Amygdala (tissue), 56 donors: ENCODE data around the gene SRP14.
"Not testable (repeated sequence)": the region's sequence is repeated elsewhere in the genome, so short reads cannot be mapped to it uniquely, and the experiment has no call there.

Source experiments
- DNase-seq, 56 donors: peaks; one replicate each; lab custom pipeline; 2025; lab: John Stamatoyannopoulos, UW

Gene SRP14

DNA sequence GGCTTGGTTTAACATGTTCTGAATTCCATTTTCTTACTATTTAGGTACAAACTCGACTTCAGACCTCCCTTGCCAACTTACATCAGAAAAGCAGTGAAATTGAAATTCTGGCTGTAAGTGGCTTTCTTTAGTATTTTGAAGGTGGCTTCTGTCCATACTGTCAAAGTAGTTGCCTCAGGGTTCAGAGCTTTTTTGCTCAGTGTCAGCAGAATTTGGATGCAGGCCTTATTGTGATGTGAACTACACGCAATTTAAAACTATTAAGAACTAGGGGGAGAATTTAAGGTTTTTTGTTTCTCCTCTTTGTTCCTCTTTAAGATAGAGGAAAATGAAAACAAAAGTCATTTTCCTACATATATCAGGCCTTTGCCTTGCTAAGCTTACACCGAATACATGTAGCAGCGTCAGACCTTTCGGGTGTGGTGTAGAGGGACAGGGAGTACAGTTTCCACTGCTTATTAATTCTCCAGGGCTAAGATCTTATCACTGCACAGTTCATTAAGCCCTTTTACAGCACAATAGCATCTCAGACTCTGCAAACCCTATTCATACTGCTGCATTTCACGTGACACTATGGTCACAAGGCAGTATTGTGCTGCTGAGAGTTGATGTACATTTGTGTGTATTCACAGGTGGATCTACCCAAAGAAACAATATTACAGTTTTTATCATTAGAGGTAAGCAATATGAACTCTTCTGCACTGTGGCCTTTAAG lies 6.7 kb downstream of the SRP14 start:
- DNase-seq: peak in 13 of 56 donors; percentile 6 to 63 (median 32)

- no peak for DNase-seq
These were observed 7.7 kb downstream of the SRP14 start for GRCh38 chr15:40031300-40031699.

DNA sequence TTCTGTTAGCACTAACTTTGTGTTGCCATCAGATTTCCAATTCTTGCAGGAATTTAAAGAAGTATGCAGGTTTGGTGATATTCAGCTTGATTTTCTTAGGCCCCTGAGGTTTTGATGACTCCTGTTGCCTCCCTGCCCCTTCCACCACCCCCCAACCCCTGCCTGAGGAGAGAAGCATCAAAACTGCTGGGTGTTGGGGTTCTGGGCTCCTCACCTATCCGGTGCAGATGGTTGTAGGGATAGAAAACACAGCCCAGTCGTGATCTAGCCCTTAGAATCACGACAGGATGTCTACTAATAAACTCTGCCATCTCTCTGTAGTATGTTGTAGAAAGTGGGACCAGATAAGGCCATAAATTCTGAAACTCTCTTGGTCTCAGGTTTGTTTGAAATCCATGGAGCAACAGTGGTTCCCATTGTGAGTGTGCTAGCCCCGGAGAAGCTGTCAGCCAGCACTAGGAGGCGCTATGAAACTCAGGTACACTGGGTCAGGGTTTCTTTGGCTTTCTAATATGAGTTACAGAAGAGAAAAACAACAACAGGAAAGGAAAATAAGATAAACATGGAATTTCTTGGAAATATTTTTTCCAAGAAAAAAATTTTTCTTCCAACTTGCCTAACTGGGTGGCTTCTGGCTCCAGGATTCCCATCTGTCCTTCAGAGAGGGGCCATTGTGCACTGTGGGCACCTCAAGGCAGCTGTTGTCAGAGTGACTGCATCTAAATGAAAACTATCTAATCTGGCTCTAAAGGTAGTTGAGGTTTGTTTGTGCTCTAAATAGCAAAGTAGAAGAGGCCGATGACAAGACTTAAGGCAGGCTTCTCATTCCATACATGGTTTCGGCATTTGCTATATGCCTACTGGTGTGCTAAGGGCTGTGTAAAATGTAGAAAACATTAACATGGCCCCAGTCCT lies 8.7 kb downstream of the SRP14 start:
- no peak for DNase-seq

GRCh38 chr15:40028853-40029252 lies 10.1 kb downstream of the SRP14 start:
- peak in 2 of 56 donors; percentile 11 to 16 for DNase-seq

DNA sequence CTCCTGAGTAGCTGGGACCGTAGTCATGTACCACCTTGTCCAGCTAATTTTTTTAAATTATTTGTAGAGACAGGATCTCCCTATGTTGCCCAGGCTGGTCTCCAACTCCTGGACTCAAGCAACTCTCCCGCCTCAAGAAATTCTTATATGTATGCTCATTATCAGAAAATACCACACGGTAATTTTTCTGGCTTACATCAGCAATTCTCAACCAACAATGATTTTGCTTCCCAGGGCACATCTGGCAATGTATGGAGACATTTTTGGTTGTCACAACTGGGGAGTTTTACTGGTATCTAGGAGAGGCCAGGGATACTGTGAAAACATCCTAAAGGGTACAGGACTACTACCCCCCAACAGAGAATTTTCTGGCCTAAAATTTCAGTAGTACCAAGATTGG lies 10.8 kb downstream of the SRP14 start:
- no peak for DNase-seq

GRCh38 chr15:40016224-40016865 lies 22.6 kb downstream of the SRP14 start:
- DNase-seq: no peak

GRCh38 chr15:40014390-40014789 lies 24.6 kb downstream of the SRP14 start:
- DNase-seq: no peak

- DNase-seq: not testable (repeated sequence)
These were observed 25.6 kb downstream of the SRP14 start for GRCh38 chr15:40013372-40013771.

DNA sequence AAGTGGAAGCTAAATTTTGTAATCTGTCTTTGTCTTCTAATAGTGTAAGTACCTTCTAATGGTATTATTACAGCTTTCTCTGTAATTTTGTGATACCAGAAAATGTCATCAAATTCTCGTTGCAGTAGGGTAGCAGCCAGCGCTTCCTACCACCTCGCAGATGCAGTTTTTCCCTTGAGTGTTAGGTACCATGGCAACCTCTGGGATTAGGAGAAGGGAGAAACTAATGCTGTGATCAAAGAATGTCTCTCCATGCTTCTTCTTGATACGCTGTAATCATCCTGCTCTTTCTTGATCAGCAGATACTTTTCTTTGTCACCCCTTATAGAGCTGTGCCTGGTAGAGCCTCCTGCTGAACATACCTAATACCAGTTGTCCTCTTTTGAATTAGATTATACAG lies 27.7 kb downstream of the SRP14 start:
- DNase-seq: peak in 2 of 56 donors; percentile 13 to 23

GRCh38 chr15:40010686-40011085 lies 28.3 kb downstream of the SRP14 start:
- DNase-seq: peak in 28 of 56 donors; percentile 2 to 68 (median 19)

- DNase-seq: no peak
These were observed 30.8 kb downstream of the SRP14 start for GRCh38 chr15:40008061-40008765.

DNA sequence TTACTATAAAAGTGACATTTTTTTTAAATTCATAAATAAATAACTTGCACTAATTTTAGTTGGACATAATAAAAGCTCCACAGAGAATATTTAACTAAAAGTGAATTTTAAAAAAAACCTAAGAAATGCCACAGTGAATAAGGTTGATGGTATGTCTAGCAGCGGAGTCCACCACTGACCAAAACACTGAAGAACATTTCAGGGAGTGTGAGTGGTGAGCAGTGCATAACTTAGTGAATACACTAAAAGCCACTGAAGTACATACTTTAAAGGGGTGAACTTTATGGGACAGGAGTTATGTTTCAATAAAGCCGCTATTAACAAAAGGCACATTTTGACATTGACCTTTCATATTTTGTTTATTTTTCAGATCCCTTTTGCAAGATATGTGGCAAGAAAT lies 32.3 kb downstream of the SRP14 start:
- DNase-seq: no peak

GRCh38 chr15:40006003-40006402 lies 33.0 kb downstream of the SRP14 start:
- no peak for DNase-seq

GRCh38 chr15:40003116-40003916 lies 35.7 kb downstream of the SRP14 start:
- DNase-seq: no peak

- no peak for DNase-seq
These were observed 36.7 kb downstream of the SRP14 start for GRCh38 chr15:40002295-40002694.

- DNase-seq: no peak
These were observed 39.3 kb downstream of the SRP14 start for GRCh38 chr15:39999538-40000200.

GRCh38 chr15:39998511-39999077 lies 40.4 kb downstream of the SRP14 start:
- no peak for DNase-seq

DNA sequence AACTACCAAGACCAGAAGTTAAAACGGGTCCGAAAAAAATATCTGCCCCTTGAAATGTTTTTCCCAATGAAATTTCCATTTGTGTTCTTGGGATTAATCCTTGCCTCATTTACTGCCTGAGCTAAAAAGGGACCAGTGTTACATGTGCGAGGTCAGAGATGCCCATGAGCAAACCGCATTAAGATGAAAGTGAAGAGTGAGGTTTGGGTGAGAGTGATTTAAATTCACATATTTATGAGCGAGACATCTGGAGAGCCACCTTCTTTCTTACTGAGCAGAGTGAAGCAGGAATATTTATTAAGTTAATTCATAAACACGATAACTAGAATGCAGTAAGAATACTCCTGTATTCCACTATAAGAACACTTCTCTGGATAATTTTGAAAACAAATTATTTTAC lies 41.3 kb downstream of the SRP14 start:
- DNase-seq: no peak

GRCh38 chr15:39997031-39997430 lies 42.0 kb downstream of the SRP14 start:
- no peak for DNase-seq
